GM19372 (cell line): ENCODE measurements around the gene C1orf226.
A peak's percentile ranks its signal among the peaks of the same experiment; 100 is the strongest.
"Not testable (repeated sequence)": the region's sequence is repeated elsewhere in the genome, so short reads cannot be mapped to it uniquely, and the experiment has no call there.

Experiments used
- ATAC-seq: cut with Tn5 transposase; IDR thresholded peaks from one replicate; pipeline ENCODE4 v1.9.1; 2021; ENCODE audit warnings: mild to moderate bottlenecking, low read depth, moderate library complexity; ENCODE audit not compliant: unreplicated experiment

Gene C1orf226

GRCh38 chr1:162381383-162381782 is at the start of gene C1orf226:
TSS of gene C1orf226 (plus strand) at chr1:162381728. CDS start at chr1:162381902, 174 bp downstream.
- ATAC-seq, result no peak

- no peak for ATAC-seq
Measured at GRCh38 chr1:162333991-162334390, 47.5 kb upstream of the C1orf226 start.

GRCh38 chr1:162335126-162335525 is 46.4 kb upstream of the C1orf226 start:
- no peak for ATAC-seq

GRCh38 chr1:162336621-162337285 is 44.8 kb upstream of the C1orf226 start:
- no peak for ATAC-seq

- no peak for ATAC-seq
Measured at GRCh38 chr1:162342452-162342983, 39.0 kb upstream of the C1orf226 start.

GRCh38 chr1:162343470-162343869 is 38.1 kb upstream of the C1orf226 start:
- ATAC-seq, result no peak

- ATAC-seq, result no peak
Measured at GRCh38 chr1:162347281-162347680, 34.2 kb upstream of the C1orf226 start.

GRCh38 chr1:162349635-162350330 is 31.7 kb upstream of the C1orf226 start:
- no peak for ATAC-seq

- ATAC-seq, result no peak
Measured at GRCh38 chr1:162351246-162351842, 30.2 kb upstream of the C1orf226 start.

GRCh38 chr1:162351874-162352273 is 29.7 kb upstream of the C1orf226 start:
- not testable (repeated sequence) for ATAC-seq

GRCh38 chr1:162353078-162353477 is 28.4 kb upstream of the C1orf226 start:
- ATAC-seq, result no peak

GRCh38 chr1:162353702-162354101 is 27.8 kb upstream of the C1orf226 start:
- ATAC-seq, result no peak

GRCh38 chr1:162357681-162358266 is 23.8 kb upstream of the C1orf226 start:
- ATAC-seq, result no peak

GRCh38 chr1:162358928-162359327 is 22.6 kb upstream of the C1orf226 start:
- ATAC-seq, result no peak

- no peak for ATAC-seq
Measured at GRCh38 chr1:162359523-162360236, 21.8 kb upstream of the C1orf226 start.

- no peak for ATAC-seq
Measured at GRCh38 chr1:162360237-162360873, 21.2 kb upstream of the C1orf226 start.

- no peak for ATAC-seq
Measured at GRCh38 chr1:162360874-162361260, 20.7 kb upstream of the C1orf226 start.

- ATAC-seq, result peak; percentile 23
Measured at GRCh38 chr1:162361349-162361748, 20.2 kb upstream of the C1orf226 start.

GRCh38 chr1:162363823-162364222 is 17.7 kb upstream of the C1orf226 start:
- no peak for ATAC-seq

GRCh38 chr1:162364498-162364897 is 17.0 kb upstream of the C1orf226 start:
- no peak for ATAC-seq
